ENCODE measurements around the gene AKAP8.

AKAP8 gene

DNA sequence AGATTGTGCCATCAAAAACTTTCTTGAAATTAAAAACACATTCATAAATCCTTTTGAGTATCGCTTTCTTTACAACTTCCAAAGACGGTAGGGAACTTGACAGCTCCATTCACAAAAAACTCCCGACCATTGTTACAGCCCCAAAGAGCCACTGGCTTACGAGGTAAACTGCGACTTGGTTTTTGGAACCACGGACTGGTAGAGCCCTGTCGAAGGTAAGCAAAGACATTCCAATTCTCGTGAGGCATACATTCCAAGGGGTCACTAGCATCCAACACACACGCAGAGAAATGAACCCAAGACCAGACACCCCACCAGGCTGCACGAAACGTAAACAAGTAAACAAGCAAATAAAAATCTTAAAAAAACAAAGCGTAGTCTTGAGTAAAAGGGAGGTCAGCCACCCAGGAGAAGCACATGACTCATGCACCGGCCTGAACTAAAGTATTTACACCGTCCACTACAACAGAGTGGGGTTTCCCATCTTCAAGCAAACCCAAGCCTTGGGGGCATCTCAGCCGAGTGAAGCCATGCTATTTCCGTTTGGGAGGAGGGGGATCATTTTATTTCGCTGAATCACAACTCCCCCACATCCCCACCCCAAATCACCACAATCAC is 48.7 kb downstream of the AKAP8 start:
- DNase-seq = no peak

DNA sequence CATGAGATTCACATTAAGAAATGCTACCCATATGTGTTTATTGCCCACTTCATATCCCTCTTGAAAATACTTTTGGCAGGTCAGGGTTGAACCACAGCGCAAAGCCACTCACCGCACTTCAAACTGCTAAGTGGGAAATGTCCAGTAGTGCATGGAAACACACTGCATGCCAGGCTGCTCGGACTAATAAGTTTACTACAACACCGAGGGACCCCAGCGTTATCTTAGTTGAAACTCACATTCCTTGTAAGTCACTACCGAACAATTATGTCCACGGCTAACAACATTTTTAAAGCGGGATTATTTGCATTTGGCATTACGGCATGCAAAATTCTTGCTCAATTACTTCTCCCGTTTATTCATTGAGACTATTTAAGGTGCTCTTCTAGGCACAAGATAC is 51.3 kb downstream of the AKAP8 start:
- DNase-seq = no peak

DNA sequence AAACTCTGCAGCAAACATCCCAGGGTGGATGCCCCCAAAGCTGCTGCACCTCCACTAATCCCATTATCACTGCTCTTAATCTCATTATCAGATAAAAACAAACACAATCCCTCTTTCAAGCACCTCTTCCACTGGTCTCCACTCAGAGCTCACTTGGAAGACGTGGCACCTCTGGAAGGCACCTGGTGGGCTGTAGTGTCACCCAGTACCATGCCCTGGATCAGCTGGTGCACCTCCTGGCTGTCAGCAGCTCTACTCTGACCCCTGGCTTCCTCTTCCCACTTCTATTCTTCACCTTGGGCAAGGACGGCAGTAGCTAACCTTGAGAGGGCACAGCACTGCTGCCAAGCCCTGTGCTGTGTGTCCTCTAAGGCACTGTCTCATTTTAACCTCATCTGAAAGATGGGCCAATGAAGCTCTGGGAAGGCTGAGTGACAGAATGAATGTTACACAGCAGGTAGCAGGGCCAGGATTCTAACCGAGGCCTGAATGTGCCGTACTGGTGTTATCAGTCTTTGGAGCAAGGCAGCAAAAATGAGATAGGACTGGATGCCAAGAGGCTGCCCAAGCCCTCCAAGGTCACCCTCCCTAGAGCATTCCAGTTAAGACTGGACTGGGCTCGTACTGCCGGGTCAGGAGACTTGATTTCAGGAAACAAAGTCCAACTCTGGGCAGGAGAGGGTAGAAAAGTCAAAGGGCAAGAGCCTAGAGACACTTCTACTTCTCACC is 54.6 kb downstream of the AKAP8 start:
- no peak for DNase-seq

DNA sequence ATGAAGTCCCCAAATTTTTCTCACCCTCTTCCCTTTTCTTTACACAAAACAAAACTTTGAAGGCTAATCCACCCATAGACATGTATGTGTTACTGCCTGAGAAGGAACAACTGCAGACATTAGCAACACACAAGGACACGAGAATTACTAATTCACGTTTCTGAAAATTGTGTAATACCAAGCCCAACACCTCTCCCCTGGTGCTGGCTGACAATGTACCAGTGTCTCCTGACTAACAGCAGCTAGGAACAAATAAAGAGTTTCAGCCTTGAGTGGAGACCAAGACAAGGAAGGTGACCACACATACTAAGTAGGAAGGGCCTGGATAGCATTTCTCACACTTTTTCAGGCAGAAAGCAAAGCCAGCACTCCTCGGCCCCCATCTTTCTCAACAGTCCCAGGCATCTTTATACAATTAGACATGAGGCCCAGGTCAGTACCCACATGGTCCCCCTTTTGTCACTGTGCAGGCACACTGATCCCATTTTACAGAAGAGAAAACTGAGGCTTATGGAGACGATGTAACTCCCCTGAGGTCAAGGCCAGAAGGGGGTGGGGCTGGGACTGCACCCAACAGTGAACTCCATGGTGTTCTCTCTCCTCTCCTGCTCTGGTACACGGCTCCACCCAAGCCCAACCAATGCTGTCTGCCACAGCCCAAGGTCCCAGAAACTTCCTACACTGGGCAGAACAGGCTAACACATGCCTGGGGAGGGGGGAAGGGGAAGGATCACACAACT is 55.9 kb downstream of the AKAP8 start:
- DNase-seq = no peak

DNA sequence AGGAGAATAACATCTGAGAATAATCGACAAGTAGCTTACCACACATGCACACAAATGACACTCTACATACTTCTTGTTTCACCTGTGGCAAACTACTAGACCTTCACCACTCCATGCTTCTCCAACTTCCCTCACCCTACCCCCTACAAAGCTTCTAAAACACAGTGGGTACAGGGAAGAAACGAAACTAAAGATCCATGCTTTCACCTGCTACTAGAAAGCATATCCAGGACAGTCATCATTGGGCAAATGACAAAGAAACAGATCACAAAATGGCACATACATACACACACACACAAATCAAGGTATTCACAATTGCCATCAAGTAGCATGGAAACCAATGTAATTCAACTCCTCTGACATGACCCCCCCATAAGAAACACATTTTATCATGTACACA is 57.8 kb downstream of the AKAP8 start:
- no peak for DNase-seq

DNA sequence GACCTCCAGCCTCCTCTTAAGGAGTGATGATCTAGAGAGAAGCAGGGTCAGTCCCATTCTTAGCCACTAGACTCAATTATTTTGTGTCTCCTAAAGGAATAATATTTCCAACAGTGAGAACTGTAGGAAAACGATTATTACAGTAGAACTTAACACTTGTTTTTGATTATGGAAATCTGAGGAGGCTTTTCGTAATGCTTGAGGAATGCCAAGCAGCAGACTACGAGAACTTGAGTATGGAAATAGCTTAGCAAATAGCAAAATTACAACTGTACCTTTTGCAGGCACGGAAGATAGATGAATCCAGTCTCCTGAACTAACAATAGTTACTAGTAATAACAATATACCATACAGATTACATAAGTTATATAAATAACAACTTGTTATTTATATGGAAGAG is 59.5 kb downstream of the AKAP8 start:
- no peak for DNase-seq

DNA sequence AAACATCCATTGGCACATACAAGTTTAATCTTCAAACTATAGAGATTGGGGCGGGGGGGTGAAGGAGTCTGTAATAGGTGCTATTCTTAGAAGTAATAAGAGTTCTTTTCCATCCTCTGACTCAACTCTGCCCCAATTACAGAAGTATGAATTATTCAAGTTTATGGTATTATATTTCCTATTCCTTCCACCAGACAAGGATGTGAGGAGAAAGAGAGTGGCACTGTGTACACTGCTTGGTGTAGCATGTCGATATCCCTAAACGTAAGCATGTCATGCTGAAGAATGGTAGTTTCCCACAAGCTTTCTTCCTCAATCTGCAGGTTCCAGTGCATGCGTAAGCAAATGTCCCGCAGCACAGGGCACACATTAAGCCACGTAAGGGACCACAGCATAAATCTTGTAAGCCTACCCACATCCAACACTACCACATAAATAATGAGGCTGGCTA is 61.3 kb downstream of the AKAP8 start:
- no peak for DNase-seq

DNA sequence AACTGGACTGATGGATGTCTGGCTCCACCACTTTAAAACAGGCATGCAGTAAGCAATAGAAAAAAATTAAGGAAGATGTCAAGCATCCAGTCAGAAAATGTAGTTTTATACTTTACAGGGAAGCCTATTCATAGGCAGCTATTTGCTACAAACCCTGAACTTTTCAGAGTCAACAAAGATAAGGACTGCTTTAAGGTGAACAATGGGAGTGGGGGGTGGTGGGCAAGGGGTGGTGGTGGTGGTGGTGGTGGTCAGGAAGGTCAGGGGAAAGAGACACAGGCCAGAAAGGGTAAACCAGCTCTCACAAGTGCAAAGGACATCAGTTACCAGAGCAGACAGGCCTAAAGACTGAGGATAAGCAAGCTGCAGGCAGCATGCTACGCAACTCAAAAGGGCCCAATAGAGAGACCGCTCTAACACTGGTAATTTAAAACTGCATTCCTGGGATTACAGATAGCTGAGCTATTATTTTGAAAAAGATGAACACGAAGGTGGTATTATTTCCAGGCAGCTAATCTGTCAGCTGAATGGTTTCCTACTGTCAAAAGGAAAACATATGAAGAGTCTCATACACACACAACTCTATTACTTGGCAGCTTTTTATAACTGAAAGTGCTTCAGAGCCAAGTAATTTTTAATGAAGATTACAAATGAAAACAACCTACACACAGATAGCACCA is 62.1 kb downstream of the AKAP8 start:
- no peak for DNase-seq

DNA sequence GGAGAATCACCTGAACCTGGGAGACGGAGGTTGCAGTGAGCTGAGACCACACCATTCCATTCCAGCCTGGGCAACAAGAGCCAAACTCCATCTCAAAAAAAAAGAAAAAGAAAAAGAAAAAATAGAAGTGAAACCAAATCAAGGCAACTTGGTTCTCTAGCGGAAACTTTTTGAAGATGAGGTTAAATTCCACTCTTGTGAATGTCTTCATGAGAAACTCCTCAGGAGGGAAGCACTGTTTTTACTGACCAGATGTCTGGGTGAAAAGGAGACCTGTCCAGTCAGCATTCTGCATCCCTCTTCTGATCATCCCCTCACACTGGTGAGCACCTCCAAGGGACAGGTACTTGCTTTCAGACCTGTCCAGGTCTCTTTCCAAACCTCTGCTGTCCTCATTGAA is 63.1 kb downstream of the AKAP8 start:
- DNase-seq = no peak

DNA sequence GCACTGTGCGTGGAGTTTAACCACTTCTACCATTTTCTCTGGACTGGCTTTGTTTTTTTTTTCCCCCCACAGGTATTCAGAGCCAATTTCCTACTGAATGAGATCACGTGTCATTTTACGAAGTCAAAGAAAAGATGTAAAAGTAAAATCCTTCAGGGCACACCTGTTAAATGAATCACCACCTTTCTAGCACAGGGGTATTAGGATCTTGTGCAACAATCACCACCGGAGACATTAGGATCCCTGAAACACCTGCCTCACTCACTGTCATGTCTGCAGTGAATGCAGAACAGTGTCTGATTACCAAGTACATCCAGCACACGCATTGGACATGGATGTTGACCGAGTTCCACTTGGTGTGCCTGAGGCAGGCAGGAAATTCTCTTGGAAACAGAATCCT is 64.5 kb downstream of the AKAP8 start:
- no peak for DNase-seq

DNA sequence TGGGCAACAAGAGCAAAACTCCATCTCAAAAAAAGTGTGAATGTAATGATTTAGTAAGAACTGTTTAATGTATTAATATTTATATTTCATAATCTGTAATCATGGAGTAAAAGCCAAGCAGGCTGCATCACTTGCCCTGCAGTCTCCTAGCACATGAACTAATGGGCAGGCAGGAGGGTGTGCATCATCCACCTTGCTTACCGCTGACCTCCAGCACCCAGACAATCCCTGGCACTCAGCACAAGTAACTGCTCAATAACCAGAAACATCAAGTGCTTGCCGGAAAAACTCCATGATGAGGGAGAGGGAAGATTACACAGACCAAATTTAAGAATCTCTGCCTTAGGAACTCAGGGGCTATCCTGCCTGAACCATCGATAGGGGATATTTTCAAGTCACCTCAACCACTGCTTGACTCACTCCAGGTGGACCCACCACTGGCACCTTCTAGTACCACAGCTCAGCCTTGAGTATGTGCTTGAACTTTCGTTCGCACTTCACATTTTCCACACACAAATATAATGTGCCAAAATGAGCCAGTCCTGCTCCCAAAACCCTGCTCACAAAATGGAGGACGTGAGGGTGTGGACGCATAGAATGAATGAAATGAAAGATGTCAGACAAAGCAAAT is 65.8 kb downstream of the AKAP8 start:
- DNase-seq = no peak

DNA sequence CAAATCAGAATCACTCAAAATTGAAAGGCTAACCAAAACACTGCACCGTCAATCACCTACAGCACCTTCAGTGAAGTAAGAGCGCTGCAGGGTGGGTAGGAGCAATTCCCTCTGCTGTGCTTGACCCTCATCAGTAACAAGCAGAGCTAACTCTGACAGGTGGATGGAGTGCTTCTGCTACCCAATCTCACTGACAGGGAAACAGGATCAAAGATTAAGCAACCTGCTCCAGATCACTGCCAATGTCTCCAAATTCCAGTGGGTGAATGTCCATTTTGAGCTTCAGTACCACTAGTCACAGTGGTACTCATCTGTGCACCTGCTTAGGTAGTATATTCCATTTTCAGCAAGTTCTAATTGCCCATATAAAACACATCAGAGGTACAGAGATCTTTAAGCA is 72.4 kb downstream of the AKAP8 start:
- no peak for DNase-seq

DNA sequence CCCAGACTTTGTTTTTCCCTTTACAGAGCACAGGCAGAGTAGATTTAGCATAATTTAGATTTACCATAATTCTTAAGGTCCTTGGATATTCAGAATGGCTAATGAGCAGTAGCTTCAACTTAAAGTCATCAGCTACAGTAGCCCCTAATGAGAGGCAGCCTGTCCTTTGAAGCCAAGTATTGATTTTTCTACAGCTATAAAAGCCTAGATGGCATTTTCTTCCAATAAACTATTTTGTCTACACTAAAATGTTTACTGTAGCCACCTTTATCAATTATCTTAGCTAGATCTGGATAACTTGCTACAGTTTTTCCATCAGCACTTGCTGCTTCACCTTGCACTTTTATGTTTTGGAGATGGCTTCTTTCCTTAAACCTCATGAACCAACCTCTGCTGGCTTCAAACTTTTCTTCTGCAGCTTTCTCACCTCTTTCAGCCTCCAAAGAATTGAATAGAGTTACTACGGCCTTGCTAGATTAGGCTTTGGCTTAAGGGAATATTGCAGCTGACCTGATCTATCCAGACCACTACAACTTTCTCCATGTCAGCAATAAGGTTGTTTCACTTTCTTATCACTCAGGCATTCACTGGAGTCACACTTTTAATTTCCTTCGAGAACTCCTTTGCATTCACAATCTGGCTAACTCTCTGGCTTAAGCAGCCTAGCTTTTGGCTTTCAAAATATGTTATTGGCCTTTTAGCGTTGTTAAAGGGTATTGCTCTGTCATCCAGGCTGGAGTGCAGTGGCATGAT is 73.8 kb downstream of the AKAP8 start:
- DNase-seq = no peak

DNA sequence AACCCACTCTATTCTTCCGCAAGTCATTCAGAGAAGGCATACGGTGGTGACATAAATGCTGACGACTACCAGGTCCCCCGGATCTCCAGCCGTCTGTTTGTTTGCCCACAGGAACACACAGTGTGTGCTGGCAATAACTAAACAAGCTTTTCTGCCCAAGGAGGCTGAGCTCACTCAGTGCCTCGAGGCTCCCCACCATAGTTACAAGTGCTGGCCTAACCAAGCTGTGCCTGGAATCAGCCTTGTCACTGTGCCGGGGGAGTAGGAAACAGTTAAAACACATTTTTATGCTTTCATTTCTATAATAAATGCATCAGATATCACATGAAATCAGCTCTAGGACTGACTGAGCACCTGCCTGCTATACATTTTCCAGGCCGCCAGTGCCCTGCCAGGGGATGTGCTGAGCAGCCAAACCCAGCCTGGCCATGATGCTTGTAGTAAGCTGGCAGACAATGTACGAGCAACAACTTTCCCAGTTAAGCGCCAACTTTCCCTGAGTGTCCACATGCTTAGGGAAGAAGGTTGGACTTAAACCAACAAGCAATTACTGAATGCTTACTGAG is 75.4 kb downstream of the AKAP8 start:
- no peak for DNase-seq
